ENCODE results near the gene LMNA. TPM values are rescaled to one million over a fixed set of nuclear protein-coding genes. Genes with fewer than 3 reads are reported as not detected.
"Not testable (repeated sequence)": the region's sequence is repeated elsewhere in the genome, so short reads cannot be mapped to it uniquely, and the experiment has no call there.

The LMNA gene
- total RNA-seq, 4 donors from 2014 or later = 201 to 295 (median 211) TPM

DNA sequence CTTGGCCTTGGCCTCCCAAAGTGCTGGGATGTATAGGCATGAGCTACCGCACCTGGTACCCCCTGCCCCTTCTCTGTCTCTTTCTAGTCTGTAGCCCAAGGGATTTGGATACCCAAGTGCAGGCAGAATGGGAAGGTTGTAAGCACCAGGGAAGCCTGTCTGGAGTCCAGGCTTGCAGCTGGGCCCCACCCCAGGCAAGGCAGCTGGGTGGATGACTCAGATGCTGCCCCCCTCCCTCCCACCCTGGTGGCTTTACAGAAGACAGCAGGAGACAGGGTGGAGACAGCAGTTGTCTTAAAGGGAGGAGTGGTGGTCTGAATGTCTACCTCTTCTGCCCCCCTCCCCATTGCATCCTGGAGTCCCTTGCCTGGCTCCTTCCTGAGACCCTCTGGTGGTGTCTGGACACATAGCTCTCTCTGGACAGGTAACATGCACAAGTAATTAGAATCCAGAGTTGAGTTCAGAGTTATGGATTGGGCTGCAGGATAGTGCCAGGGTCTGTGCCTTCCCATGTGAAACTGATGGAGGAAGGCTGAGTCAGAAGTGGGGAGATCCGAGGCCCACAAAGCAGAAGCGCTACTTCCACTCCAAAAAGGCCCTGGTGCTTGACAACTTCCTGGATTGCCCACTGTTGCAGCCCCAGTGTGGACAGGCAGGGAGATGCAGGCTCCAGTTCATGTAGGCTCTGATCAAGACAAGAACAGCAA lies 5.1 kb downstream of the LMNA start:
- DNase-seq = peak in 2 of 3 donors; percentile 75 to 77
- Histone ChIP-seq H3K27me3 (no peaks in the 10 kb centered on the region), H3K9me3 (no peaks in the 10 kb centered on the region), H3K27ac (peak overlapping the region; percentile 26 to 97 (median 80)), H3K4me1 (peaks cover 13 to 73% (median 21%) of the 10 kb centered on the region in 4 donors), H3K36me3 (no peaks in the 10 kb centered on the region), H3K4me3 (peak overlapping the region in 1 of 4 donors; percentile 74)
- TF ChIP-seq POLR2A (IDR thresholded peaks at IDR 0.05) = no peak
- TF ChIP-seq, protein P1, sequence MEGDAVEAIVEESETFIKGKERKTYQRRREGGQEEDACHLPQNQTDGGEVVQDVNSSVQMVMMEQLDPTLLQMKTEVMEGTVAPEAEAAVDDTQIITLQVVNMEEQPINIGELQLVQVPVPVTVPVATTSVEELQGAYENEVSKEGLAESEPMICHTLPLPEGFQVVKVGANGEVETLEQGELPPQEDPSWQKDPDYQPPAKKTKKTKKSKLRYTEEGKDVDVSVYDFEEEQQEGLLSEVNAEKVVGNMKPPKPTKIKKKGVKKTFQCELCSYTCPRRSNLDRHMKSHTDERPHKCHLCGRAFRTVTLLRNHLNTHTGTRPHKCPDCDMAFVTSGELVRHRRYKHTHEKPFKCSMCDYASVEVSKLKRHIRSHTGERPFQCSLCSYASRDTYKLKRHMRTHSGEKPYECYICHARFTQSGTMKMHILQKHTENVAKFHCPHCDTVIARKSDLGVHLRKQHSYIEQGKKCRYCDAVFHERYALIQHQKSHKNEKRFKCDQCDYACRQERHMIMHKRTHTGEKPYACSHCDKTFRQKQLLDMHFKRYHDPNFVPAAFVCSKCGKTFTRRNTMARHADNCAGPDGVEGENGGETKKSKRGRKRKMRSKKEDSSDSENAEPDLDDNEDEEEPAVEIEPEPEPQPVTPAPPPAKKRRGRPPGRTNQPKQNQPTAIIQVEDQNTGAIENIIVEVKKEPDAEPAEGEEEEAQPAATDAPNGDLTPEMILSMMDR (IDR thresholded peaks at IDR 0.05) = peak in 2 of 6 experiments; percentile 1 to 6

DNA sequence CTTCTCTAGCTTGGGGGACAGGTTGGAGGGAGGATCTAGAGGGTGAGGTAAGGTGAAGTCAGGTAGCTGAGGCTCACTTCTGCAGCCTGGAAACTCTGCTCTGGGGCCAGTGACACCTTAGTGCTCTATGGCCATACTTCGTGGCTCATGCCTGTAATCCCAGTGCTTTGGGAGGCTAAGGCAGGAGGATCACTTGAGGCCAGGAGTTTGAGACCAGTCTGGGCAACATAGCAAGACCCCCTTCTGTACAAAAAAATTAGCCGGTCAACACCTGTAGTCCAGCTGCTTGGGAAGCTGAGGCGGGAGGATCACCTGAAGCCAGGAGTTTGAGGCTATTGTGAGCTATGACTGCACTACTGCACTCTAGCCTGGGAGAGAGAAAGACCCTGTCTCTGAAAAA lies 5.8 kb downstream of the LMNA start:
- Histone ChIP-seq H3K27ac (peak overlapping the region; percentile 16 to 97 (median 51)), H3K4me1 (peaks cover 6 to 79% (median 25%) of the 10 kb centered on the region in 4 donors), H3K9me3 (no peaks in the 10 kb centered on the region), H3K27me3 (no peaks in the 10 kb centered on the region), H3K4me3 (peak overlapping the region in 1 of 4 donors; percentile 74), H3K36me3 (no peaks in the 10 kb centered on the region)
- TF ChIP-seq, protein P1 (IDR thresholded peaks at IDR 0.05) = no peak
- no peak for TF ChIP-seq POLR2A (IDR thresholded peaks at IDR 0.05)
- DNase-seq = no peak

DNA sequence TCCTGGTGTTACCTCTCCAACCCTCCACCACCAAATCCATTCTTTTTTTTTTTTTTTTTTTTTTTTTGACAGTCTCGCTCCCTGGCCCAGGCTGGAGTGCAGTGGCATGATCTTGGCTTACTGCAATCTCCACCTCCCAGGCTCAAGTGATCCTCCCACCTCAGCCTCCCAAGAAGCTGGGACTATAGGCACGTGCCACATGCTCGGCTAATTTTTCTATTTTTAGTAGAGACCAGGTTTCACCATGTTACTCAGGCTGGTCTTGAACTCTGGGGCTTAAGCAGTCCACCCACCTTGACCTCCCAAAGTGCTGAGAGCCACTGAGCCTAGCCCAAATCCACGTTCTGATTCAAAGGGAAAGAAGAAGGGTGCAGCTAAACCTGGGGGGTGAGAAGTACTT lies 6.5 kb downstream of the LMNA start:
- not testable (repeated sequence) for H3K36me3 ChIP-seq, H3K9me3 ChIP-seq, DNase-seq, H3K27me3 ChIP-seq
- H3K27ac ChIP-seq = peak overlapping the region; percentile 40 to 97 (median 84)
- H3K4me3 ChIP-seq = peak overlapping the region in 1 of 4 donors; percentile 39
- H3K4me1 ChIP-seq = peaks cover 0 to 86% (median 29%) of the 10 kb centered on the region in 4 donors

DNA sequence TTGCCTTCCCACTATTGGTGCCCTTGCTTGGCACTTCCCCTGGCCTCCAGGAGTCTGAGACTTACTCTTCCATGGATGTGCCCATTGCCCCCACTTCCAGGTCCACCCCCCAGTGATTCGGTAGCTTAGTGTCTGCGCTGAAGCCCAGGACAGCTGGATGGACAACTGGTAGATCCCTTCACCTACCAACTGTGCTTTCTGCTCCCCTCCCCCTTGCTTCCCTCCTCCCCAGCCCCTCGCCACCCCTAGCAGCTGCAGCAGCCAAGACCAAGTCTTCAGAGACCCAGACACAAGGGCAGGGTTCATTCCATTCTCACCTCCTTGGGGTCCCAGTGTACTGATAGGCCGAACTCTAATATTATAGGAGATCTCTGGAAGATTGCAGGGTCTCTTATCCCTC lies 6.9 kb downstream of the LMNA start:
- no peak for DNase-seq
- Histone ChIP-seq H3K27me3 (no peaks in the 10 kb centered on the region), H3K27ac (peak overlapping the region; percentile 73 to 97 (median 93)), H3K4me3 (peak overlapping the region in 1 of 4 donors; percentile 39), H3K4me1 (peaks cover 0 to 91% (median 32%) of the 10 kb centered on the region in 4 donors), H3K9me3 (no peaks in the 10 kb centered on the region), H3K36me3 (no peaks in the 10 kb centered on the region)
- TF ChIP-seq, protein P1 (IDR thresholded peaks at IDR 0.05) = no peak
- no peak for TF ChIP-seq POLR2A (IDR thresholded peaks at IDR 0.05)

DNA sequence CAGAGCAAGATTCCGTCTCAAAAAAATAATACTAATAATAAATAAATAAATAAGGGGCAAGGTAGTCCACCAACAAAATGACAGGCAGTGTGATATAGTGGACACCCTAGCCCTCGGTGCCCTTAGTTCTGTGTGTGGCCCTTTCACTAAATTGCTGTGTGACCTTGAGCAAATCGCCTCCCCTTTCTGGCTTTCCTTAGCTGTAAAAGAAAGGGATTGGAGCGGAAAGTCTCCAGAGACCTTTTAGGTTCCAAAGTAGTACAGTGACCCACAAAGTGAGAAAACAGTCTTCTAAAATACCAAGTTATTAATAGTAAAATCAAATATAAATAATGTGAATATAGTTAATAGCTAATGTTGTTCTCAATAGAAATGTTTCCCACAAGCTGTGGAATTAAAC lies 7.6 kb downstream of the LMNA start:
- H3K27me3 ChIP-seq = no peaks in the 10 kb centered on the region
- H3K9me3 ChIP-seq = no peaks in the 10 kb centered on the region
- H3K36me3 ChIP-seq = no peaks in the 10 kb centered on the region
- peak overlapping the region; percentile 73 to 97 (median 93) for H3K27ac ChIP-seq
- H3K4me1 ChIP-seq = peaks cover 6 to 96% (median 36%) of the 10 kb centered on the region in 4 donors
- peak overlapping the region in 2 of 4 donors; percentile 39 to 49 for H3K4me3 ChIP-seq
- TF ChIP-seq POLR2A (IDR thresholded peaks at IDR 0.05) = no peak
- TF ChIP-seq, protein P1 (IDR thresholded peaks at IDR 0.05) = no peak
- DNase-seq = no peak

Measured in Peyer's patch (tissue), 4 donors.